ENCODE results near the gene GTF2H4. TPM values are rescaled to one million over a fixed set of nuclear protein-coding genes. Genes with fewer than 3 reads are reported as not detected.
A peak's percentile ranks its signal among the peaks of the same experiment; 100 is the strongest.

The GTF2H4 gene
- total RNA-seq, 1 donor from 2014 or later: 5.5 TPM

- peak; percentile 46 for DNase-seq (ENCODE audit: low read depth)
Measured at GRCh38 chr6:30882204-30882758, 25.7 kb upstream of the GTF2H4 start.

- DNase-seq (ENCODE audit: low read depth): no peak
Measured at GRCh38 chr6:30882759-30883684, 25.0 kb upstream of the GTF2H4 start.

GRCh38 chr6:30883685-30884520, 24.1 kb upstream of the GTF2H4 start, which contains the start of gene DDR1:
Gene DDR1, plus strand, starts transcription at chr6:30884519. Its CDS starts 4,211 bp downstream, at chr6:30888730.
- peak; percentile 89 for DNase-seq (ENCODE audit: low read depth)

- DNase-seq (ENCODE audit: low read depth): peak; percentile 83
Measured at GRCh38 chr6:30884521-30885480, 23.2 kb upstream of the GTF2H4 start.

GRCh38 chr6:30885481-30885998, 22.5 kb upstream of the GTF2H4 start:
- DNase-seq (ENCODE audit: low read depth): peak; percentile 60

GRCh38 chr6:30885999-30886896, 21.8 kb upstream of the GTF2H4 start:
- DNase-seq (ENCODE audit: low read depth): peak; percentile 91

GRCh38 chr6:30886897-30887255, 21.1 kb upstream of the GTF2H4 start:
- DNase-seq (ENCODE audit: low read depth): no peak

- no peak for DNase-seq (ENCODE audit: low read depth)
Measured at GRCh38 chr6:30887901-30888815, 19.8 kb upstream of the GTF2H4 start.

GRCh38 chr6:30888816-30889495, 19.1 kb upstream of the GTF2H4 start:
- DNase-seq (ENCODE audit: low read depth): no peak

- no peak for DNase-seq (ENCODE audit: low read depth)
Measured at GRCh38 chr6:30889496-30889885, 18.5 kb upstream of the GTF2H4 start.

- peak; percentile 87 for DNase-seq (ENCODE audit: low read depth)
Measured at GRCh38 chr6:30889921-30890645, 17.9 kb upstream of the GTF2H4 start.

GRCh38 chr6:30890646-30891449, 17.2 kb upstream of the GTF2H4 start:
- DNase-seq (ENCODE audit: low read depth): no peak

GRCh38 chr6:30891450-30891723, 16.6 kb upstream of the GTF2H4 start:
- DNase-seq (ENCODE audit: low read depth): no peak

- no peak for DNase-seq (ENCODE audit: low read depth)
Measured at GRCh38 chr6:30891816-30892538, 16.0 kb upstream of the GTF2H4 start.

- DNase-seq (ENCODE audit: low read depth): no peak
Measured at GRCh38 chr6:30893001-30893591, 14.9 kb upstream of the GTF2H4 start.
